Cerebellar cortex (tissue), 1 donor: ENCODE data around the gene ELMO1.

Experiments used
- DNase-seq: peaks from one replicate; pipeline ENCODE4 v3.0.0-alpha.2; 2015; ENCODE audit warnings: low spot score

Gene ELMO1

GRCh38 chr7:36972140-36972518 is 476.5 kb downstream of the ELMO1 start:
- DNase-seq, result no peak

DNA sequence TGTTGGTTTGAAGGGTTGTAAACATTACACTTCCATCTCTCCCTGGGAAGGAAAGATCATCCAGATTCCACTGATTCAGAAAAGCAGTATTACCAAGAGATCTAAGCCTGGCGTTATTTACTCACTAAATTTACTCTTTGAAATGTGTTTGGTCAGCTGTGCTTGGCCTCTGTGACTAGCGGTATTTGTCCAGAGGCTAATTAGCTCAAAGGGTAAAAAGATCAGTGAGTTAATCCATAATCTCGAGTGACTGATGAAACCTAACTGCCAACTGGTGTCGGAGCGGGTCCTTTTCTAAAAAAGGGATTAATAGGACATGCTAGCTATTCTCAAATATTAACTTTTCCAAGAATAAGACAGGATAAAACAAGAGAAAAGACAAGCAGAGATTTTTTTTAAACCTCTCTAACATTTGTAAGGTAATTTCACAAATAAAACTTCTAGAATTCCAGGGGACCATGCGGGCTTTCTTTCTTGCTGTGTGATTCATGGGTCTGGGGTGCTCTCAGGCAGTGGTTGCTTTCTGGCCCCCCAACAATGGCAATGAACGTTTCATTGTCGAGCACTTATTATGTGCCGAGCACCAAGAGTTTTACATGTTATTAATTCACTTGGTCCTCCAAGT is 477.0 kb downstream of the ELMO1 start:
- DNase-seq, result no peak

DNA sequence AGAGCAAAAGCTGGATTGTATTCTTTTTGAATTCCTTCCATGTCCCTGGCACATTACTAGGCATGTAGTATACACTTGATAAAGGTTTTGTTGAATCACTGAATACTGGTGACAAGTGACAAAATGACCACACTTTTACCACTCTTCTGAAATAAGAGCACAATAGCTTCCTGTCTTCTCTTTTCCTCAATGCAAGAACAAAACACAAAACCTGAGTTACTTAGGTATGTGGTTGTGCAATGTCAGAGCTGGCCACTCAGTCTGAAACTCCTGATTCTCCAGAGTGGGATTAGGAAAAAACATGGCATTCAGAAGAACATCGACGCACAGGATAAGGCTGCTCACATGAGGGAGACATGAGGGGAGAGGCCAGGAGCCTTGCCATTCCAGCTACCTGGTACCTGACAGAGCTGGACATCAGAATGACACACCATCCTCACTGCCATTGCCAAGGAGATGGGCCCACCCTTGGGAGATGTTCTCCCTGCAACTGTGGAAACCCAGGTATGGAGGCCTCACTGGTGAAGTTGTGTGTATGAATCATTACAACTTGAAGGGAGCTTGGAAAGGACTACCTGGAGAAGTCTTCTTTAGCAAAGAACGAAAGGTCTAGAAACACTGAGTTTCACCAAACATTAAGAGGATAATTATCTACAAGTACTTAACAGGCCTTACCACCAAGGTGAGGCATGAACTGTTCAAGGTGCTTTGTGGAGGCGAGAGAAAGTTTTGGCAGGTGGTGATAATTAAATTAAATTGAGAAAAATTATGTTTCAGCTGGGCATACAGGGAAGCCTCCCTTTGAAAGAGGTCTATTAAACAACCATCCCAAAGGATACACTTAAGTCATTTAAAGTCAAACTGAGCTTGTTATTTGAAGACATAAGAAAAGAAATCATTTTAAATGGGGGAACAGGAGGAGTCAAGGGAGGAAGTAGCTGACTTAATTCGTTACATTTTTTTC is 477.8 kb downstream of the ELMO1 start:
- no peak for DNase-seq

- DNase-seq, result no peak
Measured at GRCh38 chr7:36969376-36969775, 479.3 kb downstream of the ELMO1 start.

DNA sequence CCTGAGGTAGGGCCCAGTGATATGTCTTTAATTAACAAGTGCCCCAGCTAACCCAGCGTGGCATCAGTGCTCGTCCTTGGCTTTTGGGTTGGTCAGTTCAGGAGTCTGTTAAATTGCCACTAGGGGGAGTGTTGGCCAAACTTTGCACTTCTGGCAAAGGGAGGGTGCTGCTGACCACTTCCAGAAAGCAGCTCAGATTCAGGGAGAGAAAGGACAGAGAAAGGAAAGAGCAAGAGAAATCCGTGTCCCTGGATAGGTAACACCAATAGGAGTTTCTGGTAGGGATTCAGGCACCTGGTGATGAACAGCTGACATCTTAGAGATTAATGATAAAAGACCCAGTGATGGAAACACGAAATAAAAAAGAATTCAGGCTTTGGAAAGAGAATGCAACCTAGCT is 481.3 kb downstream of the ELMO1 start:
- DNase-seq, result peak; percentile 93

- no peak for DNase-seq
Measured at GRCh38 chr7:36966636-36967035, 482.0 kb downstream of the ELMO1 start.

DNA sequence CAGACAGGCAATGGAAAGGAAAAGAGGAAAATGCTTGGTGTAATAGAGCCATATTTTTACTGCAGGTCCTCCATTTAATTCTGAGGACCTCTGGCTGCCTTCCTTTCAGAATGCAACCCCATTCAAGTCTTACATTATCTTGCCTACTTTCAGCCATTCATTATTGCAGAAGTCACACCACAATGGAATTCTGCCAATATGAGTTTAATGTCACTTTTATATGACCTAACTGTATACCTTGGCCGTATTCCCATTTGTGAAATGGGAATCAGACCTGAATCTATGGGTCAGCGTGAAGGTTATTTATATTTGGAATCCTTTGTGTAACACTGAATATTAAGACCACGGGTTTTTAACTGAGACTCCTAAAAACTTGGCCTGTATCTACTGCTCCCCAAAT is 482.6 kb downstream of the ELMO1 start:
- no peak for DNase-seq

- no peak for DNase-seq
Measured at GRCh38 chr7:36965625-36966024, 483.0 kb downstream of the ELMO1 start.

GRCh38 chr7:36964297-36964696 is 484.4 kb downstream of the ELMO1 start:
- no peak for DNase-seq

DNA sequence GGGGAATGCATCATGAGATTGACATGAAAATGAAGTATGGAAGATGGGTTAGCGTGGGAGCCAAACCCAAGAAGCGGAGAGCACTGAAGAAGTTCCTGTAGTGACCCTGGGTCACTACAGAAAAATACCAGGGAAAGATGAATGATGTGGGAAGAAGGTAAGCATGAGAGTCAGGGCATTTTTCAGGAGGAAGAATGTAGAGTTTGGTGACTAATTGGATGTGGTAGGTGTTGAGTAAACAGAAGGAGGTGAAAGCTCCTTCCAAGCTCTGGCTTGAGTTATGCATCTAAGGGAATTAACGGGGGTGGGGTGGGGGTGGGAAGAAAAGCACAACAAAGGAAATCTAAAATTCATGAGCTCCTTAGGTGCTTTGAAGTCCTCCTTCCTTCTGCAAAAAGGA is 486.3 kb downstream of the ELMO1 start:
- no peak for DNase-seq

GRCh38 chr7:36961693-36962092 is 487.0 kb downstream of the ELMO1 start:
- no peak for DNase-seq

- no peak for DNase-seq
Measured at GRCh38 chr7:36961097-36961496, 487.6 kb downstream of the ELMO1 start.

DNA sequence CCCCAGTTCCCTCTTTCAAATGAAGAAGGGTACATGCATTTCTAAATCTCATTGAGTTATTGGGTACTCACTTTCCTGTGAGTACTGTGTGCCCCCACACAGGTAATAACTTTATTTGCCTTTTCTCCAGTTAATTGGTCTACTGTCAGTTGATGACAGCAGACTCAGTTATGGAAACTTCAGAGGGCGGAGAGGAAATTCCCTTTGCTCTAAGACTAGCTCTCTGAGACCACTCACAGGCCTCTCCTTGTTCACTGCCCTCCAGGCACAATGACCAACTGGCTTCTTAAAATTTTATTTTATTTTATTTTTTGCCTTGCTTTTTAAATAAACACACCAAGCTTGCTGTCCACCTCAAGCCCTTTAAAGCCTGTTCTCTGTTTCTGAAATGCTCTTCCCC is 488.6 kb downstream of the ELMO1 start:
- no peak for DNase-seq

DNA sequence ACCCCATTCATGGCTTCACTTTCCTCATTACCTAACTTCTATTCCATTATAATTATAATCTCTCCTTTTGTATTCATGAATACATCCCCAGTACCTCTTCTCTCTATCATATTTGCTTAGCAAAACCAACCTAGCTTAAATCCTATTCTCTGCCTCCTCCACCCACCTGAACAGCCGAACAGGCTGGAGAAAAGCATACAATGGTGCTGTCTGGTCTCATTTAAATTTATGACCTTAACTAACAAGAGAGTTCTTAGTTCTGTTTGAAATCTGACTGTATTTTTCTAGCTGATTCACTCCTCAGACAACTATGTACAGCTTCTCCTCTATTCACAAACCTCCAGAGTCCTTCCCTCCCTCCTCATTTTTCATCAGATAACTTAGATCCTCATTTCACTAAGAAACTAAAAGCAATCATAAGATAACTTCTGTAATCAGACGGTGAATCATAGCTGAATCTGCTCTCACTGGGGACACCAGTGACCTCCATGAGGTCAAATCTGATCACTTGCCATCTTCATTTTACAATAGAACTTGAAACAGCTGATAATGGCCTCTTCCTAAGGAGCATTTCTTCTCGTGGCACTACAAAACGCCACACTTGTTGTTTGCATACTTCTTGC is 490.4 kb downstream of the ELMO1 start:
- DNase-seq, result no peak

DNA sequence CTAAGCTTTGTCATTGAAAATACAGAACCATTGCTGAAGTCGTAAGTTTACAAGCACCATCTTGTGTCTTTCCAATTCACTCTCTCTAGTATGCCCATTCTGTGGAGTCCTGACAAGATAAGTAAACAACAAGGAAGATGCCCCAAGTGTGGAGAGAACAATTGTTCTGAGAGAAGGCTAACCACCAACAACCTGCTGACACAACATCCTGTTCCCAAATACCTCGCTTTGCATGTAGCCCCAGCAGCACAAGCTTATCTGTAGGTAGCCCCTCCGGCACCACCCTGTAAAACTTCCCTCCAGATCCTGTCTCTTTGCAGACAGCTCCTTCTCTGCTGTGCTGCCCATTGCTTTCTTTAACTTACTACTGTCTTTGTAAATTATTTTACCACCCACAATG is 491.0 kb downstream of the ELMO1 start:
- DNase-seq, result no peak

- DNase-seq, result no peak
Measured at GRCh38 chr7:36956814-36957213, 491.9 kb downstream of the ELMO1 start.

GRCh38 chr7:36955456-36956129 is 493.1 kb downstream of the ELMO1 start:
- DNase-seq, result no peak

GRCh38 chr7:36951257-36951697 is 497.4 kb downstream of the ELMO1 start:
- DNase-seq, result no peak

GRCh38 chr7:36949711-36950600 is 498.7 kb downstream of the ELMO1 start:
- DNase-seq, result no peak

DNA sequence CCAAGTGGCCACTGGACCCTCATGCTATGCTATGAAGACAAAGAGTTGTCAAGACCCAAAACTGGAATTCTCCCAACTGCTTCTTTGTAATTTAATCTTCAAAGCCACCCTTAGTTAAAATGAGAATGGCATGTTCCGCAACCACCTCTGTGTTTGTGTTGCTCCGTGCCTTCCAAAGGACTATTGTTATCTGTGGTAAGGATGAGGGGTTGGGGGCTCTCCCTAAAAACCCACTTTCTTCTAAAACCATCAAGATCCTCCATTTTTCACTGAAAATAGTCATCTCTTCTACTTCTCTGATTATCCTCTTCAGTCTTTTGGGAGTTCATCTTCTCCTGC is 502.3 kb downstream of the ELMO1 start:
- DNase-seq, result no peak

- peak; percentile 93 for DNase-seq
Measured at GRCh38 chr7:36945612-36946400, 502.9 kb downstream of the ELMO1 start.
